Measurements from ENCODE around the gene RRP1. TPM values are rescaled to one million over a fixed set of nuclear protein-coding genes. Genes with fewer than 3 reads are reported as not detected.

RRP1 gene
- polyA plus RNA-seq, 1 of the 3 experiments (the other 2 are of a cell fraction): 22.7 TPM

- TF ChIP-seq POLR2AphosphoS5 (IDR thresholded peaks at IDR 0.05; ENCODE audit: low read depth, low read length): no peak
- no peak for TF ChIP-seq RCOR1 (IDR thresholded peaks at IDR 0.05; ENCODE audit: low read length)
- no peak for TF ChIP-seq MAX (IDR thresholded peaks at IDR 0.05; ENCODE audit: low read depth)
Observed at GRCh38 chr21:43817157-43818086, 28.0 kb downstream of the RRP1 start (continued).

GRCh38 chr21:43818685-43819084, 29.3 kb downstream of the RRP1 start:
- no peak for DNase-seq
- H3K9me3 ChIP-seq: no peaks in the 10 kb centered on the region
- no peaks in the 10 kb centered on the region for H3K4me1 ChIP-seq (ENCODE audit: control insufficient read depth in 1 of 2, insufficient read depth in 2 of 2, low read depth in 1 of 2, low read length in 1 of 2)
- no peaks in the 10 kb centered on the region for H3F3A ChIP-seq (replicated peaks; ENCODE audit: insufficient read depth)
- H3K4me2 ChIP-seq: no peak overlapping the region
- H4K20me1 ChIP-seq (ENCODE audit: insufficient read depth): no peaks in the 10 kb centered on the region
- 39% methylated on average over 3 of the region's 3 CpGs for WGBS (ENCODE audit: low lambda C conversion rate)
- no peak overlapping the region for H3K27ac ChIP-seq (ENCODE audit: low read depth in 2 of 2, low read length in 1 of 2)
- H3K9ac ChIP-seq: no peak overlapping the region
- H3K79me2 ChIP-seq (ENCODE audit: insufficient read depth): no peaks in the 10 kb centered on the region
- TF ChIP-seq RFX5 (IDR thresholded peaks at IDR 0.05; ENCODE audit: low read length) (no peak), JUND (IDR thresholded peaks at IDR 0.05) (no peak), PBX3 (IDR thresholded peaks at IDR 0.05) (no peak), NRF1 (IDR thresholded peaks at IDR 0.05; ENCODE audit: low read depth, low read length) (no peak), RXRA (IDR thresholded peaks at IDR 0.05; ENCODE audit: borderline replicate concordance, low read depth) (no peak), SMC3 (IDR thresholded peaks at IDR 0.05; ENCODE audit: low read depth, low read length) (no peak), RCOR1 (IDR thresholded peaks at IDR 0.05; ENCODE audit: low read length) (no peak), GATA2 (CRISPR knock-in tag; IDR thresholded peaks at IDR 0.05) (no peak), IRF3 (IDR thresholded peaks at IDR 0.05; ENCODE audit: low read depth, low read length) (no peak), FOXM1 (IDR thresholded peaks at IDR 0.05; ENCODE audit: low read depth) (no peak), ZBTB33 (IDR thresholded peaks at IDR 0.05; ENCODE audit: borderline replicate concordance, low read depth) (no peak), FOSL2 (IDR thresholded peaks at IDR 0.05; ENCODE audit: borderline replicate concordance, low read depth) (no peak), YY1 (IDR thresholded peaks at IDR 0.05; ENCODE audit: low read depth) (no peak), CHD2 (IDR thresholded peaks at IDR 0.05; ENCODE audit: low read length, partially characterized antibody) (no peak), TCF12 (IDR thresholded peaks at IDR 0.05) (no peak), EP300 (IDR thresholded peaks at IDR 0.05; ENCODE audit: borderline replicate concordance in 1 of 2, low read depth in 1 of 2, low read length in 1 of 2) (no peak), MEF2A (IDR thresholded peaks at IDR 0.05; ENCODE audit: borderline replicate concordance, low read depth) (no peak), FOXJ3 (CRISPR knock-in tag; IDR thresholded peaks at IDR 0.05) (no peak)
- H2AFZ ChIP-seq (ENCODE audit: low read depth): no peak overlapping the region
- no peaks in the 10 kb centered on the region for H3K9me2 ChIP-seq
- no peaks in the 10 kb centered on the region for H3K27me3 ChIP-seq (ENCODE audit: insufficient read depth)
- POLR2A ChIA-PET: no interaction called here
- CTCF ChIA-PET: interaction anchor here (1.3 kb wide), 1 partner anchor 8 kb away, joined by 3 read pairs; no protein-coding TSS in a partner anchor
- H3K36me3 ChIP-seq (replicated peaks in 1 of 2; ENCODE audit: control insufficient read depth in 1 of 2, insufficient read depth in 2 of 2, low read length in 1 of 2): no peaks in the 10 kb centered on the region
- H3K4me3 ChIP-seq (ENCODE audit: low read depth in 2 of 2, low read length in 1 of 2): no peak overlapping the region
